WTC11 (cell line): ENCODE measurements around the gene TANC1. TPM values are rescaled to one million over a fixed set of nuclear protein-coding genes. Genes with fewer than 3 reads are reported as not detected.

Experiments
- ATAC-seq: fragments of 200-7000 bp; cut with Tn5 transposase; 2 replicates; pipeline ENCODE4 v1.10.0; 2021; ENCODE audit warnings: mild to moderate bottlenecking, moderate library complexity
- CTCF ChIA-PET: fragments of 300-600 bp; sonication (Branson Sonifier 250); formaldehyde crosslinking; loops from one replicate; lab custom pipeline; 2021; ENCODE audit warnings: antibody characterized with exemption; lab: Charles Lee
- POLR2A ChIA-PET: fragments of 350-600 bp; sonication (Branson Sonifier 250); formaldehyde crosslinking; loops from one replicate; lab custom pipeline; 2021; ENCODE audit warnings: antibody characterized with exemption; lab: Charles Lee
- DNase-seq: peaks from one replicate; pipeline ENCODE4 v3.0.0; 2021; ENCODE audit warnings: low spot score
- H3K27ac Mint-ChIP-seq: 2 replicates; pipeline ENCODE4 v1.8.0; 2021; ENCODE audit warnings: mixed read lengths
- H3K27me3 Mint-ChIP-seq: 2 replicates; pipeline ENCODE4 v1.8.0; 2021; ENCODE audit warnings: low read depth, mild to moderate bottlenecking, moderate library complexity, mixed read lengths
- H3K36me3 Mint-ChIP-seq: 2 replicates; pipeline ENCODE4 v1.8.0; 2021; ENCODE audit warnings: mixed read lengths
- H3K4me1 Mint-ChIP-seq: 2 replicates; pipeline ENCODE4 v1.8.0; 2022; ENCODE audit warnings: mixed read lengths
- H3K4me3 Mint-ChIP-seq: 2 replicates; pipeline ENCODE4 v1.8.0; 2021; ENCODE audit warnings: mild to moderate bottlenecking, moderate library complexity, mixed read lengths
- H3K9me3 Mint-ChIP-seq: 2 replicates; pipeline ENCODE4 v1.8.0; 2021; ENCODE audit warnings: mixed read lengths
- ATF1 ChIP-seq: sonication (generic); formaldehyde crosslinking; IDR thresholded peaks from 2 replicates; pipeline ENCODE4 v1.8.1; 2023; ENCODE audit warnings: mild to moderate bottlenecking, moderate library complexity, missing genetic modification reagents
- FOXP1 ChIP-seq: sonication (generic); formaldehyde crosslinking; IDR thresholded peaks from 2 replicates; pipeline ENCODE4 v1.8.0; 2022; ENCODE audit warnings: missing genetic modification reagents, mild to moderate bottlenecking, moderate library complexity, borderline replicate concordance
- MYBL2 ChIP-seq: sonication (generic); formaldehyde crosslinking; IDR thresholded peaks from 2 replicates; pipeline ENCODE4 v1.8.1; 2023; ENCODE audit warnings: mild to moderate bottlenecking, moderate library complexity, missing genetic modification reagents
- NFE2L1 ChIP-seq: sonication (generic); formaldehyde crosslinking; IDR thresholded peaks from 2 replicates; pipeline ENCODE4 v1.8.1; 2023; ENCODE audit warnings: missing genetic modification reagents
- NR2C2 ChIP-seq: sonication (generic); formaldehyde crosslinking; IDR thresholded peaks from 2 replicates; pipeline ENCODE4 v1.8.0; 2022; ENCODE audit warnings: mild to moderate bottlenecking, missing genetic modification reagents
- SMAD4 ChIP-seq: sonication (generic); formaldehyde crosslinking; IDR thresholded peaks from 2 replicates; pipeline ENCODE4 v1.8.0; 2022; ENCODE audit warnings: mild to moderate bottlenecking, missing genetic modification reagents
- SOX15 ChIP-seq: fragments of 250-450 bp; sonication (Bioruptor Pico); IDR thresholded peaks from 2 replicates; pipeline ENCODE4 v1.9.0; 2021; ENCODE audit warnings: mild to moderate bottlenecking
- SP1 ChIP-seq: sonication (generic); formaldehyde crosslinking; conservative IDR thresholded peaks from 2 replicates; pipeline ENCODE4 v1.8.1; 2022; ENCODE audit warnings: missing genetic modification reagents
- TEAD4 ChIP-seq: sonication (generic); formaldehyde crosslinking; IDR thresholded peaks from 2 replicates; pipeline ENCODE4 v1.8.0; 2022; ENCODE audit warnings: mild to moderate bottlenecking, missing genetic modification reagents
- ZNF219 ChIP-seq: sonication (generic); formaldehyde crosslinking; IDR thresholded peaks from 2 replicates; pipeline ENCODE4 v1.8.0; 2023; ENCODE audit warnings: missing genetic modification reagents, mild to moderate bottlenecking, borderline replicate concordance
- ZNF396 ChIP-seq: fragments of 250-450 bp; sonication (Bioruptor Pico); IDR thresholded peaks from 2 replicates; pipeline ENCODE4 v1.8.0; 2021; ENCODE audit warnings: mild to moderate bottlenecking, moderate library complexity, borderline replicate concordance
- total RNA-seq: library from RNA; stranded (reverse); gene quantifications from 3 replicates; pipeline ENCODE4 v1.2.3, GENCODE V29; 2021
- TF ChIP-seq, protein P1 (sequence below): sonication (generic); formaldehyde crosslinking; IDR thresholded peaks from 2 replicates; pipeline ENCODE4 v1.8.0; 2023; ENCODE audit warnings: missing genetic modification reagents
- TF ChIP-seq, protein P2 (sequence below): sonication (generic); formaldehyde crosslinking; IDR thresholded peaks from 2 replicates; pipeline ENCODE4 v1.8.1; 2022; ENCODE audit warnings: mild to moderate bottlenecking, missing genetic modification reagents, moderate library complexity, borderline replicate concordance
- TF ChIP-seq, protein P3 (sequence below): sonication (generic); formaldehyde crosslinking; IDR thresholded peaks from 2 replicates; pipeline ENCODE4 v1.8.1; 2022; ENCODE audit warnings: mild to moderate bottlenecking, moderate library complexity, missing genetic modification reagents
- TF ChIP-seq, protein P4 (sequence below): sonication (generic); formaldehyde crosslinking; IDR thresholded peaks from 2 replicates; pipeline ENCODE4 v1.8.0; 2022; ENCODE audit warnings: mild to moderate bottlenecking, missing genetic modification reagents
- TF ChIP-seq, protein P5 (sequence below): fragments of 250-450 bp; sonication (Bioruptor Pico); IDR thresholded peaks from 2 replicates; pipeline ENCODE4 v1.9.0; 2021; ENCODE audit warnings: mild to moderate bottlenecking
- TF ChIP-seq, protein P6 (sequence below): sonication (generic); formaldehyde crosslinking; IDR thresholded peaks from 2 replicates; pipeline ENCODE4 v1.8.0; 2023; ENCODE audit warnings: mild to moderate bottlenecking, missing genetic modification reagents
- TF ChIP-seq, protein P7 (sequence below): sonication (generic); formaldehyde crosslinking; IDR thresholded peaks from 2 replicates; pipeline ENCODE4 v1.8.0; 2023; ENCODE audit warnings: missing genetic modification reagents, mild to moderate bottlenecking, borderline replicate concordance

The TANC1 gene
- total RNA-seq, 1 experiment from 2014 or later = 11.6 TPM

DNA sequence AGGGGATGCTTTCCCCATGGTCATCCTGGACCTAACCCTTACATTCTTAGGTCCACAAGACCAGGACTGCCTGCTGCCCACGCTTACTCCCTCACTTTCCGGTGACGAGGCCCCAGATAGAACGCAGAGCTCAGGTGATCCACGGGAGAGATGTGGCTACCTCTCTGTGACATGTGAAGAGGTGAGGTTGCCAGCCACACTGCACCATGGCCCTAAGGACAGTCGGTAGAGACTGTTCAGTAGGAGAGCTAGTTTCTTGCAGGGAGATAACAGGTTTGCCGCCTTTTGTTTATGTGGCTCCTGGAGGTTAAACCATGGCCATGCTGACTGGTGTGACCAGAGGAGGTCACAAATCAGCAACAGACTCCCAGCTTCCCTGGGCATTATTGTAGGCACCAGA lies 246.7 kb downstream of the TANC1 start:
- DNase-seq = no peak
- CTCF ChIA-PET = interaction anchor here (1.1 to 1.5 kb wide), 2 partner anchors 74 to 541 kb away, joined by 3 read pairs; no protein-coding TSS in a partner anchor

DNA sequence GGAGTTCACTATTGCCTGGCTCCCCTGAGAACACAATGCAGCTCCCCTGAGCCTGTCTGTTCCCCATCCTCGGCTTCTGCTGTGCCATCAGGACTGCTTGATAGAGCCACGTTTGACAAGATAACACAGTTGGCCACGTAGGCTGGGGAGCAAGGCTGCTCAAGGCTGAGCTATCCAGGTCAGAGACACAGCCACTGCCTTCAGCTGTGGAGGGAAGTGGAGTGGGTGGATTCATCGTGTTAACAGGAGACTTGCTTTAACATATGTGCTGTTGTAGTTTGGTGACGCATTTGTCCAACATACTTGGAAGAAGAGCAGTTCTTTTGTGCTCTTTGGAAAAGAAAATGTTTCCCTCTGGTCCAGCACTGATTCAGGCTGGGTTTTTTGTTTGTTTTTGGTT lies 249.2 kb downstream of the TANC1 start:
- Mint-ChIP-seq H3K4me1 (0 out of 2 replicates have a peak, but pooled peaks cover 1% of the 10 kb centered on the region), H3K27me3 (peaks cover 41% of the 10 kb centered on the region), H3K27ac (no peak overlapping the region), H3K36me3 (peaks cover 2% of the 10 kb centered on the region; the same call in 1 of the 2 replicates), H3K9me3 (no peaks in the 10 kb centered on the region), H3K4me3 (no peak overlapping the region)
- ATAC-seq (no peak), DNase-seq (no peak)
- ChIA-PET POLR2A (interaction anchor here (0.5 kb wide), 1 partner anchor 294 kb away, joined by 3 read pairs; no protein-coding TSS in a partner anchor), CTCF (no interaction called here)
- TF ChIP-seq, protein P1, sequence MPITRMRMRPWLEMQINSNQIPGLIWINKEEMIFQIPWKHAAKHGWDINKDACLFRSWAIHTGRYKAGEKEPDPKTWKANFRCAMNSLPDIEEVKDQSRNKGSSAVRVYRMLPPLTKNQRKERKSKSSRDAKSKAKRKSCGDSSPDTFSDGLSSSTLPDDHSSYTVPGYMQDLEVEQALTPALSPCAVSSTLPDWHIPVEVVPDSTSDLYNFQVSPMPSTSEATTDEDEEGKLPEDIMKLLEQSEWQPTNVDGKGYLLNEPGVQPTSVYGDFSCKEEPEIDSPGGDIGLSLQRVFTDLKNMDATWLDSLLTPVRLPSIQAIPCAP (CRISPR knock-in tag) = no peak
- TF ChIP-seq FOXP1 (CRISPR knock-in tag) (no peak), ATF1 (CRISPR knock-in tag) (no peak), NR2C2 (CRISPR knock-in tag) (no peak), ZNF219 (CRISPR knock-in tag) (no peak), SMAD4 (CRISPR knock-in tag) (no peak), SOX15 (CRISPR knock-in tag) (no peak), ZNF396 (CRISPR knock-in tag) (no peak), SP1 (CRISPR knock-in tag) (no peak)
- TF ChIP-seq, protein P2, sequence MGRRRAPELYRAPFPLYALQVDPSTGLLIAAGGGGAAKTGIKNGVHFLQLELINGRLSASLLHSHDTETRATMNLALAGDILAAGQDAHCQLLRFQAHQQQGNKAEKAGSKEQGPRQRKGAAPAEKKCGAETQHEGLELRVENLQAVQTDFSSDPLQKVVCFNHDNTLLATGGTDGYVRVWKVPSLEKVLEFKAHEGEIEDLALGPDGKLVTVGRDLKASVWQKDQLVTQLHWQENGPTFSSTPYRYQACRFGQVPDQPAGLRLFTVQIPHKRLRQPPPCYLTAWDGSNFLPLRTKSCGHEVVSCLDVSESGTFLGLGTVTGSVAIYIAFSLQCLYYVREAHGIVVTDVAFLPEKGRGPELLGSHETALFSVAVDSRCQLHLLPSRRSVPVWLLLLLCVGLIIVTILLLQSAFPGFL (CRISPR knock-in tag) = no peak
- TF ChIP-seq, protein P3, sequence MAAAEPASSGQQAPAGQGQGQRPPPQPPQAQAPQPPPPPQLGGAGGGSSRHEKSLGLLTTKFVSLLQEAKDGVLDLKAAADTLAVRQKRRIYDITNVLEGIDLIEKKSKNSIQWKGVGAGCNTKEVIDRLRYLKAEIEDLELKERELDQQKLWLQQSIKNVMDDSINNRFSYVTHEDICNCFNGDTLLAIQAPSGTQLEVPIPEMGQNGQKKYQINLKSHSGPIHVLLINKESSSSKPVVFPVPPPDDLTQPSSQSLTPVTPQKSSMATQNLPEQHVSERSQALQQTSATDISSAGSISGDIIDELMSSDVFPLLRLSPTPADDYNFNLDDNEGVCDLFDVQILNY (CRISPR knock-in tag) = no peak
- TF ChIP-seq, protein P4, sequence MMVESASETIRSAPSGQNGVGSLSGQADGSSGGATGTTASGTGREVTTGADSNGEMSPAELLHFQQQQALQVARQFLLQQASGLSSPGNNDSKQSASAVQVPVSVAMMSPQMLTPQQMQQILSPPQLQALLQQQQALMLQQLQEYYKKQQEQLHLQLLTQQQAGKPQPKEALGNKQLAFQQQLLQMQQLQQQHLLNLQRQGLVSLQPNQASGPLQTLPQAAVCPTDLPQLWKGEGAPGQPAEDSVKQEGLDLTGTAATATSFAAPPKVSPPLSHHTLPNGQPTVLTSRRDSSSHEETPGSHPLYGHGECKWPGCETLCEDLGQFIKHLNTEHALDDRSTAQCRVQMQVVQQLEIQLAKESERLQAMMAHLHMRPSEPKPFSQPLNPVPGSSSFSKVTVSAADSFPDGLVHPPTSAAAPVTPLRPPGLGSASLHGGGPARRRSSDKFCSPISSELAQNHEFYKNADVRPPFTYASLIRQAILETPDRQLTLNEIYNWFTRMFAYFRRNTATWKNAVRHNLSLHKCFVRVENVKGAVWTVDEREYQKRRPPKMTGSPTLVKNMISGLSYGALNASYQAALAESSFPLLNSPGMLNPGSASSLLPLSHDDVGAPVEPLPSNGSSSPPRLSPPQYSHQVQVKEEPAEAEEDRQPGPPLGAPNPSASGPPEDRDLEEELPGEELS = no peak
- TF ChIP-seq, protein P5, sequence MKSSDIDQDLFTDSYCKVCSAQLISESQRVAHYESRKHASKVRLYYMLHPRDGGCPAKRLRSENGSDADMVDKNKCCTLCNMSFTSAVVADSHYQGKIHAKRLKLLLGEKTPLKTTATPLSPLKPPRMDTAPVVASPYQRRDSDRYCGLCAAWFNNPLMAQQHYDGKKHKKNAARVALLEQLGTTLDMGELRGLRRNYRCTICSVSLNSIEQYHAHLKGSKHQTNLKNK (CRISPR knock-in tag) = no peak

More for the DNA sequence above, 246.7 kb downstream of the TANC1 start:
- TF ChIP-seq, protein P6, sequence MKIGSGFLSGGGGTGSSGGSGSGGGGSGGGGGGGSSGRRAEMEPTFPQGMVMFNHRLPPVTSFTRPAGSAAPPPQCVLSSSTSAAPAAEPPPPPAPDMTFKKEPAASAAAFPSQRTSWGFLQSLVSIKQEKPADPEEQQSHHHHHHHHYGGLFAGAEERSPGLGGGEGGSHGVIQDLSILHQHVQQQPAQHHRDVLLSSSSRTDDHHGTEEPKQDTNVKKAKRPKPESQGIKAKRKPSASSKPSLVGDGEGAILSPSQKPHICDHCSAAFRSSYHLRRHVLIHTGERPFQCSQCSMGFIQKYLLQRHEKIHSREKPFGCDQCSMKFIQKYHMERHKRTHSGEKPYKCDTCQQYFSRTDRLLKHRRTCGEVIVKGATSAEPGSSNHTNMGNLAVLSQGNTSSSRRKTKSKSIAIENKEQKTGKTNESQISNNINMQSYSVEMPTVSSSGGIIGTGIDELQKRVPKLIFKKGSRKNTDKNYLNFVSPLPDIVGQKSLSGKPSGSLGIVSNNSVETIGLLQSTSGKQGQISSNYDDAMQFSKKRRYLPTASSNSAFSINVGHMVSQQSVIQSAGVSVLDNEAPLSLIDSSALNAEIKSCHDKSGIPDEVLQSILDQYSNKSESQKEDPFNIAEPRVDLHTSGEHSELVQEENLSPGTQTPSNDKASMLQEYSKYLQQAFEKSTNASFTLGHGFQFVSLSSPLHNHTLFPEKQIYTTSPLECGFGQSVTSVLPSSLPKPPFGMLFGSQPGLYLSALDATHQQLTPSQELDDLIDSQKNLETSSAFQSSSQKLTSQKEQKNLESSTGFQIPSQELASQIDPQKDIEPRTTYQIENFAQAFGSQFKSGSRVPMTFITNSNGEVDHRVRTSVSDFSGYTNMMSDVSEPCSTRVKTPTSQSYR = no peak
- TF ChIP-seq, protein P7, sequence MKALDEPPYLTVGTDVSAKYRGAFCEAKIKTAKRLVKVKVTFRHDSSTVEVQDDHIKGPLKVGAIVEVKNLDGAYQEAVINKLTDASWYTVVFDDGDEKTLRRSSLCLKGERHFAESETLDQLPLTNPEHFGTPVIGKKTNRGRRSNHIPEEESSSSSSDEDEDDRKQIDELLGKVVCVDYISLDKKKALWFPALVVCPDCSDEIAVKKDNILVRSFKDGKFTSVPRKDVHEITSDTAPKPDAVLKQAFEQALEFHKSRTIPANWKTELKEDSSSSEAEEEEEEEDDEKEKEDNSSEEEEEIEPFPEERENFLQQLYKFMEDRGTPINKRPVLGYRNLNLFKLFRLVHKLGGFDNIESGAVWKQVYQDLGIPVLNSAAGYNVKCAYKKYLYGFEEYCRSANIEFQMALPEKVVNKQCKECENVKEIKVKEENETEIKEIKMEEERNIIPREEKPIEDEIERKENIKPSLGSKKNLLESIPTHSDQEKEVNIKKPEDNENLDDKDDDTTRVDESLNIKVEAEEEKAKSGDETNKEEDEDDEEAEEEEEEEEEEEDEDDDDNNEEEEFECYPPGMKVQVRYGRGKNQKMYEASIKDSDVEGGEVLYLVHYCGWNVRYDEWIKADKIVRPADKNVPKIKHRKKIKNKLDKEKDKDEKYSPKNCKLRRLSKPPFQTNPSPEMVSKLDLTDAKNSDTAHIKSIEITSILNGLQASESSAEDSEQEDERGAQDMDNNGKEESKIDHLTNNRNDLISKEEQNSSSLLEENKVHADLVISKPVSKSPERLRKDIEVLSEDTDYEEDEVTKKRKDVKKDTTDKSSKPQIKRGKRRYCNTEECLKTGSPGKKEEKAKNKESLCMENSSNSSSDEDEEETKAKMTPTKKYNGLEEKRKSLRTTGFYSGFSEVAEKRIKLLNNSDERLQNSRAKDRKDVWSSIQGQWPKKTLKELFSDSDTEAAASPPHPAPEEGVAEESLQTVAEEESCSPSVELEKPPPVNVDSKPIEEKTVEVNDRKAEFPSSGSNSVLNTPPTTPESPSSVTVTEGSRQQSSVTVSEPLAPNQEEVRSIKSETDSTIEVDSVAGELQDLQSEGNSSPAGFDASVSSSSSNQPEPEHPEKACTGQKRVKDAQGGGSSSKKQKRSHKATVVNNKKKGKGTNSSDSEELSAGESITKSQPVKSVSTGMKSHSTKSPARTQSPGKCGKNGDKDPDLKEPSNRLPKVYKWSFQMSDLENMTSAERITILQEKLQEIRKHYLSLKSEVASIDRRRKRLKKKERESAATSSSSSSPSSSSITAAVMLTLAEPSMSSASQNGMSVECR = no peak
- TF ChIP-seq ZNF219 (CRISPR knock-in tag) (no peak), TEAD4 (no peak), MYBL2 (CRISPR knock-in tag) (no peak), SP1 (CRISPR knock-in tag) (no peak), SOX15 (CRISPR knock-in tag) (no peak), NFE2L1 (CRISPR knock-in tag) (no peak)
- TF ChIP-seq, protein P3 (CRISPR knock-in tag) = no peak
- H3K36me3 Mint-ChIP-seq = peaks cover 2% of the 10 kb centered on the region; the same call in 1 of the 2 replicates
- H3K9me3 Mint-ChIP-seq = no peaks in the 10 kb centered on the region
- POLR2A ChIA-PET = no interaction called here
- H3K4me3 Mint-ChIP-seq = no peak overlapping the region
- peaks cover 66% of the 10 kb centered on the region for H3K27me3 Mint-ChIP-seq
- peaks cover 18% of the 10 kb centered on the region for H3K4me1 Mint-ChIP-seq
- H3K27ac Mint-ChIP-seq = no peak overlapping the region
- no peak for ATAC-seq
